HG02623 (cell line): Measurements from ENCODE around the gene RELL1.

Experiments
- ATAC-seq: cut with Tn5 transposase; IDR thresholded peaks from one replicate; pipeline ENCODE4 v1.9.1; 2021; ENCODE audit warnings: moderate library complexity; ENCODE audit not compliant: unreplicated experiment

RELL1 gene

GRCh38 chr4:37604461-37604860, 81.7 kb downstream of the RELL1 start:
- ATAC-seq = no peak

DNA sequence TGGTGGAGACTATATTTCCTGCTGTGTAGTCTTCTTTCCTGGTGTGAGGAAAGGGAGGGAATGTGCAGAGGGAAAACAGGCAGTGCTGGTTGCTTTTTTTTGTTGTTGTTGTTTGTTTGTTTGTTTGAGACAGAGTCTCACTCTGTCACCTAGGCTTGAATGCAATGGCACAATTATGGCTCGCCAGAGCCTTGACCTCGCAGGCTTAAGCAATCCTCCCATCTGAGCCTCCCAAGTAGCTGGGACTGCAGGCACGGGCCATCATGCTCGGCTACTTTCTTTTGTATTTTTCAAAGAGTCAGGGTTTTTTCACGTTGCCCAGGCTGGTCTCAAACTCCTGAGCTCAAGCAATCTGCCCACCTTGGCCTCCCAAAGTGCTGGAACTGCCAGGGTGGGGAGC, 82.5 kb downstream of the RELL1 start:
- ATAC-seq = no peak

GRCh38 chr4:37603070-37603468, 83.1 kb downstream of the RELL1 start:
- ATAC-seq = no peak

DNA sequence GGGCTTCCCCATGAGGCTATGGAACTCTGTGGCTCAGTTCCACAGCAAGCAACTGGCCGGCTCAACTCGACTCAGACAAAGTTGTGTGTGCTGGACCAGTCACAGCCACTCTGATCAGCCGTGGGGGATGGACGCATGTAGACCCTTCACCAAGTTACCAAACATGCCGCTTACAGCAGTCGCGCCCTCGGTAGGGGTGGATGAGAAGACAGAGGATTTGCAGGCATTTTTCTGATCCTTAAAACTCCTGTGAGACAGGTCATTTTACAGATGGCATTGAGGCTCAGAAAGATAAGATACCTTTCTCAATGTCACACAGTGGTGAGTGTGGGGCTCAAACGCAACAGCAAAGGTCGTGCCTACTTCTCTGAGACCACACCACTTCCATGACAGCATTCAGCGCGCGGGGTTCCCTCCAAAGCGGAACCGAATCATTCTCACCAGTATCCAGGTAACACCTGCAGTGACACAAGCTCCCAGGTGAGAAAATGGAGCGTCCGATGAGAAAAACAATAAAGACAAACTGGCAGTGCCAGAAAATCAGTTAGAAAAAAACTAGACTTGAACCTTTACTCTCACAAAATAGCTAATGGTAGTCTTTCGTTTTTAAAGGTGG, 83.6 kb downstream of the RELL1 start:
- no peak for ATAC-seq

- no peak for ATAC-seq
These were observed 84.6 kb downstream of the RELL1 start for GRCh38 chr4:37601531-37601930.

DNA sequence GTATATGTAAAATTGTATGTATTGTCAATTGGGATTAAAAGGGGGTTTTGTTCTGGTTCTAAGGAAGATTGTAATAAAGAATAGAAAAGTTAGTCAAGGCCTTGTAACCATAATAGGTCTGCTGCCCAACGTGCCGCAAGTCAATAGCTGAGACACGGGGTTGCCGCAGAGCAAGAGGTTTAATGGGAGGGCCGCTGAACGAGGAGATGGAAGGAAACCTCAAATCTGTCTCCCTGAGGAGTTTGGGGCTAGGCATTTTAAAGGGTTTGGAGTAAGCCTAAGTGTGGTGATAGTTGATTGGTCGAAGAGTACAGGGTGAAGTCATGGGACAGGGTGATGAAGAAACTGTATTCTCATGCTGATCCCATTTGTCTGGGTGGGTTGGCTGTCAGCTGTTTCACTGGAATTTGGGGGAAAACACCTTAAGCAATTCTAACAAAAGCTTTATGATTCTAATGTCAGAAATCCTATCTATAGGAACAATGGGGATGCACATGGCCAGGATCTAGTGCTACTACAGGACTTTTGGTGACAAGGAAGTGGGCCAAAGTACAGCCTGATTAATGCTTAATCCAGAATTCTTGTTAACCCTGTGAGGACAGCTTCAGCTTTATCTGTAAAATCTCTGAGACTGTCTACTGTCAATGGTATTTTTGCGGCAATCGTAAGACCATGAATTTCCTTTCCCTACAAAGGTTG, 86.9 kb downstream of the RELL1 start:
- ATAC-seq = no peak

GRCh38 chr4:37597034-37597433, 89.1 kb downstream of the RELL1 start:
- no peak for ATAC-seq

DNA sequence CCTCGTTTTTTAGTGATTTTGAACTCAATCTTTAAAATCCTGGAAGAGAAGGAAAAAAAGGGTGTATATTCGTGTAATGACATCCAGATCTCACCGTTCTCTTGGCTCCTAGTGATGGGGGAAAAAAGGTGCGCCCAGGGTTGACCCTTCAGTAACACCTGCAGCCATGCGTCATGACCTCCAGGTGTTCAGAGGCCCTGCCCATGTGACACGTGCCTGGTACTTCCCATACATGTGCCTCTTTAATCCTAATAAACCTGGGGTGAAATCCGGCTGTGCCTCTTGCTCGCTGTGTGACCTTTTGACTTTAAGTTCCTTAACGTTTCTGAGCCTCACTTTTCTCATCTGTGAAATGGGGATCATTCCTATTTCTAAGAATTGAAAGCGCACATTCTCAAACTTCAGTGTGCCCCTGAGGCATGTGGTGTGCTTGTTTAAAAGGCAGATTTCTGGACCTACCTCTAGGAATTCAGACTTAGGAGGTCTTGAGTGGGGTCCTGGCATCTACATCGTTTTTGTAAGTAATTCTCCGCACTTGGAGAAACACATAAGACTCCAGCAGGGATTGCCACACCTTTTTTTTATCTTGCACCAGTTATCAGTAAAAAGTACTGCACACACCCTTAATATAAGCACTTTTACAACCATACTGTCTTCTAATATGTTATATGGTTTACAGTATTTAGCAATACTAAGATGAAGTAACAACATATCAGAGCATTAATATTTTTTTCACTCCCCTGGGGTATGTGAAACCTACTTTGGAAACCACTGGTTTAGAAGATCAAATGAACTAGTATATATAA, 90.1 kb downstream of the RELL1 start:
- ATAC-seq = no peak

DNA sequence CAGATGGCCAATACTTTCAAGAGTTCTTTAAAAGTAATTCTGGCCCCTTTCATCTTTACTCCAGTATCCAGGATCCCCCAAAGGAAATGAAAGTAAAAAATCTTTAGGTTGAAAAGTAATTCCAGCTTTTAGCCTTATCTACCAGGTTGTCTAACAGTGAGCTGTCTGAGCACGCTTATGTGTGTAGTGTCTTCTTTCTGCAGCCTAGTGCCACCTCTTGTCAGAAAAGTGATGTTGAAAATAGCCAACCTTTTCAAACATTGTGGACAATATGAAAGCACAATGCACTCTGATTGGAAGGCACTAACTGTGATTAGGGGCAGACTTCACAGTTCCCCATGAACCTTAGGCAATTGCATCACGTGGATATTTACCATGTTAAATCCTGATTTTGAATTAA, 92.1 kb downstream of the RELL1 start:
- ATAC-seq = no peak

DNA sequence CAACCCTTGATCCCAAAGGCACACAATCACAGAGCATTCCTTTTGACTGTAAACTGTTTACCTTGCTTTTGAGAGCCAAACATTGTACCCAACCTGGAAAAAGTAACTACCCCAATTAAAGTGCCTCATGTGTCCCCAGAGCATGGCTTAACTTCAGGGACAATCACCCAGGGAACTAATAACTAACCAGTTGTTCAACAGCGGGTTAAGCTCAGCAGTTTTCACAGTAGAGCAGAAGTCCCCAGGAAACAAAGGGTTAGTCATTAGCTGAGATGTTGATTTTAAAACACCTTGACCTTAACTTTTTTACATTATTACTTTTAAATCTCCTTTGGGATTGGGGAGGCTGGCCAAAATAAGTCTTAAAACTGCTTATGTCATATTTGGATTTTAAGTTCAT, 94.8 kb downstream of the RELL1 start:
- no peak for ATAC-seq

GRCh38 chr4:37590016-37590415, 96.2 kb downstream of the RELL1 start:
- ATAC-seq = no peak

- no peak for ATAC-seq
These were observed 98.0 kb downstream of the RELL1 start for GRCh38 chr4:37588150-37588549.

- no peak for ATAC-seq
These were observed 100.0 kb downstream of the RELL1 start for GRCh38 chr4:37586194-37586593.

- no peak for ATAC-seq
These were observed 101.6 kb downstream of the RELL1 start for GRCh38 chr4:37584493-37585060.

GRCh38 chr4:37584071-37584470, 102.1 kb downstream of the RELL1 start:
- ATAC-seq = no peak

DNA sequence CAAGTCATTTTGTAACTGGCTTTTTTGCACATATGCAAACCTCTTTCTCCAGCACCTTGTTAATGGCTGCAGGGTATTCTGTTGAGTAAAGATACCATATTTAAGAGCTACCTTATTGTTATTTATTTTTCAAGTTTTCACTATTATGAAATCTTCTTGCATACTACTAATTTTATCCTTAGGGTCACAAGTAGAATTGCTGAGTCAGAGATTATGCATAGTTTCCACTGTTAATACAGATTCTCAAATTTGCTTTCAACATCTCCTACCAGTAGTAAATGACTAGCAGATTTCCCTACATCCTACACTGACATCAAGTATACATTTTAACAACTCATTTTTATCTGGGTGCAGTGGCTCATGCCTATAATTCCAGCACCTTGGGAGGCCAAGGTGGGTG, 112.6 kb downstream of the RELL1 start:
- no peak for ATAC-seq

- ATAC-seq = no peak
These were observed 117.7 kb downstream of the RELL1 start for GRCh38 chr4:37568489-37568888.

DNA sequence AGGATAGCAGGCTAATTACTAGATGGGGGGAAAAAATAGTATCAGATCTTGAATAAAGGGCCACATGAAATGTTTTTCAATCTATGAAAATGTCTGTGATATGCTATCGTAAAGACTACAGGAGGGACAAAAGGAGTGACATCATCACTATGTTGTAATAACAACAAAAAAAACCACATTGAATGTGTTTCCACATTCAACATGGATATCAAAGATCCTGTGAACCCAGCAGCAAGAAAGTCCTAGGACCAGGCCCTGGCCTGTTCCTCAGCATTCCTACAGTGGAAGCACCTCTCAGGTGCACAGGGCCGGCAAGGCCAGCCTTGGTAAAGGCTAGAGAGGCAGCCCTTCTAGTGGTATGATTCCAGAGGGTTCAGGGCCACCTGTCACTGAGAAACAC, 118.3 kb downstream of the RELL1 start:
- ATAC-seq = no peak

DNA sequence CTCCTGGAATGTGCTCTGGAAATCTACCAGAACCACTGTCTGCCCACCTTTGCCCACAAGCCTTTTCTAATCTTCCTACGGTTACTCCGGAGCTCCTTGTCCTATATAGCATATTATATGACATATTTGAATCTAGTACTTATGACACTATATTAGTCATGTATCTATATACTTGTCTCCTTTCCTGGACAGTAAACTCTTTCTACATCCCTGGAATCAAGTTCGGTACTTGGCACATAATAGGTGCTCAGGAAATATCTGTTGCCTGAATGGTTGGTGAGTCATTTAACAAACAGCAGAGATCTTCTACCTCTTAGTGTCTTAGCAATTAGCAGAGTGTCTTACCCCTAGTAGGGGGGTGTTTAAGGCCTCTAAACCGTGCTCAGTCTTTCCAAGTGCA, 123.6 kb downstream of the RELL1 start:
- ATAC-seq = no peak

GRCh38 chr4:37561803-37562207, 124.4 kb downstream of the RELL1 start:
- peak; percentile 87 for ATAC-seq

DNA sequence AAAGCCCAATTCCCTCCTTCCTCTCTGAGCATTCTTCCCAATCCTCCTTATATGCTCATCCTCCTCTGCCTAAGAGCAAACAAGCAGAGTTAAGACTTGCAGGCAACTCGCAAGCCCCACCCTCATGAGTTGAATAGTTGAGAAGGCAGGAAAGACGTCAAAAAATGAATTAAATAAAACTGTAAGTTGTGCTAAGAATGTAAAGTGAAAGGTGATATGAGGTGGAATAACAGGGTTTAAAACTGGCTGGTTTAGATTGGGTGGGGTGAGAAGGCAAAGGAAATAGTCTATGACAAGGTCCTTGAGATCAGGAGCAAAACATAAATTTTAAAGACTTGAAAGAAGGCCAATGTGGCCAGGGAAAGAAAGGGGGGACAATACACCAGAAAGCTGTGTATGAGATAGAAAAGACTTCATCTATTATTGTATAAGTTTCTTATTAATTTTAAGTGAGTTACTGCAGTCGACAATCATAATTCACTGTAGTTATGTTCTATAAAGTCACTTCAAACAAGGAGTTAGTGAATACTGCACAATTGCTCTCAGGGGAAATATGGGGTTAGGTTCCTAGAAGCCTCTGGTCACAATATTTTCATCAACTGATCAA, 124.9 kb downstream of the RELL1 start:
- peak; percentile 69 for ATAC-seq
